Parathyroid adenoma (tissue), 2 donors: ENCODE data around the gene TYSND1.
"Not testable (repeated sequence)": the region's sequence is repeated elsewhere in the genome, so short reads cannot be mapped to it uniquely, and the experiment has no call there.

ENCODE experiments used
- H2AFZ ChIP-seq: fragments of 300-600 bp; sonication (generic); one replicate; pipeline ENCODE4 v1.7.0; 2017; ENCODE audit warnings: antibody characterized with exemption, mild to moderate bottlenecking
- H3K27ac ChIP-seq: fragments of 300-600 bp; sonication (generic); one replicate; pipeline ENCODE4 v1.7.0; 2017
- H3K27me3 ChIP-seq: fragments of 300-600 bp; sonication (generic); one replicate; pipeline ENCODE4 v1.7.0; 2017; ENCODE audit warnings: low read length; ENCODE audit not compliant: control insufficient read depth, insufficient read depth
- H3K36me3 ChIP-seq: fragments of 300-600 bp; sonication (generic); one replicate; pipeline ENCODE4 v1.7.0; 2017; ENCODE audit warnings: low read length; ENCODE audit not compliant: control insufficient read depth, insufficient read depth
- H3K4me1 ChIP-seq: fragments of 300-600 bp; sonication (generic); one replicate; pipeline ENCODE4 v1.7.0; 2017; ENCODE audit warnings: control low read depth
- H3K4me2 ChIP-seq: fragments of 300-600 bp; sonication (generic); one replicate; pipeline ENCODE4 v1.7.0; 2017; ENCODE audit warnings: low read length
- H3K4me3 ChIP-seq: fragments of 300-600 bp; sonication (generic); one replicate; pipeline ENCODE4 v1.7.0; 2017; ENCODE audit warnings: low read depth, low read length
- H3K79me2 ChIP-seq: fragments of 300-600 bp; sonication (generic); one replicate; pipeline ENCODE4 v1.7.0; 2017; ENCODE audit warnings: control low read depth
- H3K9ac ChIP-seq: fragments of 300-600 bp; sonication (generic); one replicate; pipeline ENCODE4 v1.7.0; 2017; ENCODE audit warnings: mild to moderate bottlenecking
- H3K9me3 ChIP-seq: fragments of 300-600 bp; sonication (generic); one replicate; pipeline ENCODE4 v1.7.0; 2017; ENCODE audit warnings: low read length; ENCODE audit not compliant: control insufficient read depth
- TF ChIP-seq, protein P1 (sequence below): fragments of 300-600 bp; sonication (generic); IDR thresholded peaks from one replicate; pipeline ENCODE4 v1.7.0; 2017; ENCODE audit warnings: antibody characterized with exemption, mild to moderate bottlenecking
- donor health status: primary hyperparathyroidism.

The TYSND1 gene

DNA sequence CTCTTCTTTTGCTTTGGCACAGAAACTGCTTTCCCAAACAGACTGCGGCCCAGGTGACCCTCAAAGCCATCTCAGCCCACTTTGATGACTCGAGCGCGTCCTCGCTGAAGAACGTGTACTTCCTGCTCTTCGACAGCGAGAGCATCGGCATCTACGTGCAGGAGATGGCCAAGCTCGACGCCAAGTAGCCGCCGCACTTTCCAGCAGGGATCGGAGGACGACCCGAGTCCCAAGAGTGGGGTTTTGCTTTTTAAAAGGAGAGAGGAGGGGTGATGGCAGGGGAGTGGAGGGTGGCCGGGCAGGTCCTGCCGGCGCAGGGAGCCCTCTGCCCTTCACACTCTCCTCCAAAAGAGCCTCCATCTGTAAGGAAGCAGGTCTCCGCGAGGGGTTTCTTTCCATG is 35.0 kb downstream of the TYSND1 start:
- H3K27ac ChIP-seq, result no peak overlapping the region
- no peaks in the 10 kb centered on the region for H3K4me1 ChIP-seq
- TF ChIP-seq, protein P1, sequence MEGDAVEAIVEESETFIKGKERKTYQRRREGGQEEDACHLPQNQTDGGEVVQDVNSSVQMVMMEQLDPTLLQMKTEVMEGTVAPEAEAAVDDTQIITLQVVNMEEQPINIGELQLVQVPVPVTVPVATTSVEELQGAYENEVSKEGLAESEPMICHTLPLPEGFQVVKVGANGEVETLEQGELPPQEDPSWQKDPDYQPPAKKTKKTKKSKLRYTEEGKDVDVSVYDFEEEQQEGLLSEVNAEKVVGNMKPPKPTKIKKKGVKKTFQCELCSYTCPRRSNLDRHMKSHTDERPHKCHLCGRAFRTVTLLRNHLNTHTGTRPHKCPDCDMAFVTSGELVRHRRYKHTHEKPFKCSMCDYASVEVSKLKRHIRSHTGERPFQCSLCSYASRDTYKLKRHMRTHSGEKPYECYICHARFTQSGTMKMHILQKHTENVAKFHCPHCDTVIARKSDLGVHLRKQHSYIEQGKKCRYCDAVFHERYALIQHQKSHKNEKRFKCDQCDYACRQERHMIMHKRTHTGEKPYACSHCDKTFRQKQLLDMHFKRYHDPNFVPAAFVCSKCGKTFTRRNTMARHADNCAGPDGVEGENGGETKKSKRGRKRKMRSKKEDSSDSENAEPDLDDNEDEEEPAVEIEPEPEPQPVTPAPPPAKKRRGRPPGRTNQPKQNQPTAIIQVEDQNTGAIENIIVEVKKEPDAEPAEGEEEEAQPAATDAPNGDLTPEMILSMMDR, result no peak
- no peaks in the 10 kb centered on the region for H3K79me2 ChIP-seq
- no peaks in the 10 kb centered on the region for H3K9me3 ChIP-seq
- H3K27me3 ChIP-seq, result no peaks in the 10 kb centered on the region
- H3K4me2 ChIP-seq, result no peak overlapping the region
- H3K36me3 ChIP-seq, result no peaks in the 10 kb centered on the region
- H3K4me3 ChIP-seq, result no peak overlapping the region
- H3K9ac ChIP-seq, result no peak overlapping the region
- no peak overlapping the region for H2AFZ ChIP-seq

DNA sequence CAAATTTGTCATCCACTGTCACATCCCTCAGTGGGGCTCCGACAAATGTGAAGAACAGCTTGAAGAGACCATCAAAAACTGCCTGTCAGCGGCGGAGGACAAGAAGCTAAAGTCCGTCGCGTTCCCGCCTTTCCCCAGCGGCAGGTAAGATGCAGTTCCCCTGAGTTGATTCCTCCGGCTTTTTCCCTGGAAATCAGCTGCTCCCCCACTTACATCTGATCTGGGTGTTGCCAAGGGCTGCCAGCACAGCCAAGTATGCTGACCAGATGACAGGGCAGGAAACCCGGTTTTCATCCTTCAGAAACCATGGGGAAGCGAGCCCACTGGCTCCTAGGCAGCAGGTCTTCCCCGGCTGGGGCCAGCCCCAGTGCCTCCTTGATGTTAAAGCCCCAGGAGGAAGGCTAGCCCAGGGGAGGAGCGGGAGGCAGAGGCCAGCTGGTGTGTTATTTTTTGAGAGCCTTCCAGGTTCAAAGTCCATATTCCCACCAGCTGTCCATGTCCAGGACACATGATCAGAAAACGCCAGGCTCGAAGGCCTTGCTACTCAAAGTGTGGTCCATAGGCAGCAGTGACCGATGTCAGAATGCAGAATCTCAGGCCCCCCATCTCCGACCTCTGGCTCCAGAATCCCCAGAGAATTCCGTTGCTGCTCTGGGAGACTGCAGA is 37.3 kb downstream of the TYSND1 start:
- no peaks in the 10 kb centered on the region for H3K9me3 ChIP-seq
- no peak overlapping the region for H3K4me3 ChIP-seq
- no peaks in the 10 kb centered on the region for H3K27me3 ChIP-seq
- H2AFZ ChIP-seq, result no peak overlapping the region
- TF ChIP-seq, protein P1, result no peak
- H3K27ac ChIP-seq, result no peak overlapping the region
- no peaks in the 10 kb centered on the region for H3K79me2 ChIP-seq
- no peaks in the 10 kb centered on the region for H3K4me1 ChIP-seq
- no peak overlapping the region for H3K9ac ChIP-seq
- no peak overlapping the region for H3K4me2 ChIP-seq
- no peaks in the 10 kb centered on the region for H3K36me3 ChIP-seq

DNA sequence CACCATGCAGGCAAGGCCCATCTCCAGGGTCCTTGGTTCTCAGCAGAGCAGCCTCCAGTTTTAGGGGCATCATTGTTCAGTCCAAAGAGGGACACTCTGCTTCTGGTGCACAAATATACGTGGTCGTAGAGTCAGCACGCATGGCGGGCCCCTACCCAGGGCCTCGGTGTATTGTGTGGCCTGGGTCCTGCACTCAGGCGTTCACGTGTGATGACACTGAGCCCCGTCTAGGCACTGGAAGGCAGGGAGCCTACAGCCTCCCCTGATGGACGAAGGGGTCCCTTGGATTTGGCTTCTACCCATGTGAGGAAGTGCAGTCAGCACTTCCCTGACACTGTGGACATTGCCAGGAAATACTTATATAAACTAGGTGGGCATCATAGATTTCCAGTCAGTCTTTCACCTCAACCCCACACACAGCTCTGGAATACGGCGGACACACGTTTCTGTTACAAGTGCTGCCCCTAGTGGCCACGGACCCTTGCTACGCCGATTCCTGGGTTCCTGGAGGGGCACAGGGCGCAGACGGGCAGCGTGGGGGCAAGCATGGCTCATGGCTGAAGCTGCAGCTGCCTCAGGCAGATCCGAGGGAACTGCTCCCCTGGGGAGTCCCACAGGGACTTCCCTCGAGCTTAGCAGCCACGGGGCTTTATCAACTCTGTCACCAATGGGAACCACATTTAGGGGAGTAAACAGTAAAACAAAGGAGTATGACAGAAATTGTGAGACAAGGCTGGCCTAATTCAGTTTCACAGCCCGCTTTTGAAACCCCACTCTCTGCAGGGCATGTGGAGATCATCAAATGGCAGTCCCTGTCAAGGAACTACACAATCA is 39.3 kb downstream of the TYSND1 start:
- Histone ChIP-seq H3K4me2 (no peak overlapping the region), H3K27ac (no peak overlapping the region), H3K79me2 (no peaks in the 10 kb centered on the region), H2AFZ (no peak overlapping the region), H3K36me3 (no peaks in the 10 kb centered on the region), H3K27me3 (no peaks in the 10 kb centered on the region), H3K4me3 (no peak overlapping the region), H3K4me1 (no peaks in the 10 kb centered on the region), H3K9ac (no peak overlapping the region), H3K9me3 (no peaks in the 10 kb centered on the region)
- TF ChIP-seq, protein P1, result no peak

DNA sequence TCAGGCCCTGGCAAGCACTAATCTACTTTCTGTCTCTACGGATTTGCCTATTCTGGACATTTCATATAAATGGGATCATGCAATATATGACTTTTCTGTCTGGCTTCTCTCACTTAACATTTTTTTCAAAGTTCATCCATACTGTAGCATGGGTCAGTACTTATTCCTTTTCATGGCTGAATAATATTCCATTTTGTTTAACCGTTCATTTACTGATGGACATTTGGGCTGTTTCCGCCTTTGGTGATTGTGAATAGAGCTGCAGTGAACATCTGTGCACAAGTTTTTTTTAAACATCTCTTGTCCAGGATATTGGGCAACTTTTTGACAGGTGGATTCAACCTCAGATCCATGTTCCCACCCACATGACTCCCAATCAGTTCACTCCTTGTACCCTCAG is 44.8 kb downstream of the TYSND1 start:
- Histone ChIP-seq H3K9me3 (no peaks in the 10 kb centered on the region), H3K36me3 (no peaks in the 10 kb centered on the region), H3K27ac (no peak overlapping the region), H3K4me1 (no peaks in the 10 kb centered on the region), H3K79me2 (no peaks in the 10 kb centered on the region), H3K4me3 (no peak overlapping the region), H2AFZ (no peak overlapping the region), H3K27me3 (no peaks in the 10 kb centered on the region), H3K4me2 (no peak overlapping the region), H3K9ac (no peak overlapping the region)
- TF ChIP-seq, protein P1, result no peak

DNA sequence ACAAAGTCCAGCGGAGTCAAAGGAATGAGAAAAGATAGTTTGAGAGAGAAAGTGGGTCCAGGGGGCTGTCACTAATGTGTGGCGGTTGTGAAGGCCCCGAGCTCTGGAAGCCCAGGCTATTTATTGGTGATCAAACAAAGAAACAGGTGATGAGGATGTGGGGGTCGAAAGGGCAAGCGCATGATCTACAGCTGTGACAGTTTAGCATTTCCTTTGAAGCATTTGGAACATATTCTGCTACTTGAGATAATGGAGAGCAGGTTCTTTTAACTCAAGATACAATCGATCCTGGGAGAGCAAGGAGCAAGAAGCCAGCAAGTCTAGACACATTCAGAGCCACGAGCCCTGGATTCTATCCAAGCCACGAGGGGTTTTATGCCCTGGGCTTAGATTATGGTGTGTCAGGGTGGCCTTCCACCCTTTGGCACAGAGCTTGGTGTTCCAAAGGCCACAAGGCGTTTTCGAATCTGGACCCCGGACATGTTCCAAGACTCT is 45.4 kb downstream of the TYSND1 start:
- H3K27me3 ChIP-seq, H3K79me2 ChIP-seq, H3K4me2 ChIP-seq, H3K4me1 ChIP-seq, H3K9ac ChIP-seq, H3K36me3 ChIP-seq, H3K9me3 ChIP-seq, H2AFZ ChIP-seq, H3K27ac ChIP-seq, H3K4me3 ChIP-seq: not testable (repeated sequence)
